GM18868 (cell line): ENCODE data around the gene IGFBP7.

Source experiments
- ATAC-seq: cut with Tn5 transposase; IDR thresholded peaks from one replicate; pipeline ENCODE4 v1.9.1; 2021; ENCODE audit warnings: mild to moderate bottlenecking, moderate library complexity; ENCODE audit not compliant: unreplicated experiment

The IGFBP7 gene

DNA sequence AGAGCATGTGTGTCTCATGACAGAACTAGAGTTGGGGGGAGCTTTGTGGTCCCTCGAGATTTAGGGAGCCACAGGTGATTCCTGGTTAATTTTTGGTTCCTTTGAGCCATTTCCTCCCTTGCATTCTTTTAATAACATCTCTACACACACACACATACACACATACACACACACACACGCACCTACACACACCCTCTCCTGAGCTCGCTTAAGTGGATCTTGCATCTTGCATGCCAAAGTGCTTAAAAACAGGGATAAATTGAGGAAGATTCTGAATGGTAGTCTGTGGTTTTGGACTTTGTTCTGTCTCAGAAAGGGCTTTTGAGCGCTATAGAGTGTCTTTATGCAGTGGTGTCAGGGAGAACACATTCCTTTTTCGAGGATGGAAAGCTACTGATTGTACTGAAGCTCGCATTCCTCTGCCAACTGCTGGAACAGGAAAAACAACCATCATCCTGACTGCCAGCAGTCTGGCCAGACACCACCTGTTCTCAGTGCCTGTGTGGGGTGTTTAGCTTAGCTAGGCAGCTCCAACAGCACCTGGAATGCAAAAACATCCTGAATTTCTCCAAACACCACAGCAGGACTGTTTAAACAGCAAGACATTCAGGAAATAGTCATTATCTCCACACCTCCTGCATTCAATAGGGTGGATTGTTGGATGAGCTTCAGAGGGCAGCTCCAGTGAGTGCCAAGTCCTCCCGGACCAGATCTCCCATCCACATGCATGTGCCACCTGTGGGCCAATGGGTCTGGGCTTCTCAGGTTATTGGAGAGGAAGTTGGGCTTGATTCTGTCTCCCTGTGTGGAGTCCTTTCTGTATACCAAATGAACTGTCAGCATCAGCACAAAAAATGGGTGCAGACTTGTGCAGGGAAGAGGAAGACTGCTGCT, 21.9 kb upstream of the IGFBP7 start:
- ATAC-seq, result no peak

- ATAC-seq, result no peak
Observed at GRCh38 chr4:57129477-57129876, 19.3 kb upstream of the IGFBP7 start.

GRCh38 chr4:57127361-57127760, 17.2 kb upstream of the IGFBP7 start:
- ATAC-seq, result no peak

GRCh38 chr4:57125996-57126395, 15.8 kb upstream of the IGFBP7 start:
- ATAC-seq, result no peak

DNA sequence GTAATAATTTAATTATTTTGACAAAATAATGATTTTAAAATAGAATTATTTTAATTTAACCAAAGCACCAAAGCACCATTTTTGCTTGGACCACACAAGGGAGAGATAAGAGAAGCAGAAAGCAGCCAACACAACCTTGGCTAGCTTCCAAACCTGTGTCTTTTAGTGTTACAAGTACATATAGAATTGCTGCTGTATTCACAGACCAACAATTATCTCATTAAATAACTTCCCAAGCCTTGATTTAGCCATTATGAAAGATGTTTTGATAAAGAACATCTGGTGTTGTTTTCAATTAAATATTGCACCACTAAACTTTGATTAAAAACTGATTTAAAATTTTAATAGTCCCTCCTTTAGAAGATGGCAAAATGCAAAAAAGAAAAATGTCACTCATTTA, 14.0 kb upstream of the IGFBP7 start:
- ATAC-seq, result no peak

- ATAC-seq, result no peak
Observed at GRCh38 chr4:57122959-57123358, 12.8 kb upstream of the IGFBP7 start.

DNA sequence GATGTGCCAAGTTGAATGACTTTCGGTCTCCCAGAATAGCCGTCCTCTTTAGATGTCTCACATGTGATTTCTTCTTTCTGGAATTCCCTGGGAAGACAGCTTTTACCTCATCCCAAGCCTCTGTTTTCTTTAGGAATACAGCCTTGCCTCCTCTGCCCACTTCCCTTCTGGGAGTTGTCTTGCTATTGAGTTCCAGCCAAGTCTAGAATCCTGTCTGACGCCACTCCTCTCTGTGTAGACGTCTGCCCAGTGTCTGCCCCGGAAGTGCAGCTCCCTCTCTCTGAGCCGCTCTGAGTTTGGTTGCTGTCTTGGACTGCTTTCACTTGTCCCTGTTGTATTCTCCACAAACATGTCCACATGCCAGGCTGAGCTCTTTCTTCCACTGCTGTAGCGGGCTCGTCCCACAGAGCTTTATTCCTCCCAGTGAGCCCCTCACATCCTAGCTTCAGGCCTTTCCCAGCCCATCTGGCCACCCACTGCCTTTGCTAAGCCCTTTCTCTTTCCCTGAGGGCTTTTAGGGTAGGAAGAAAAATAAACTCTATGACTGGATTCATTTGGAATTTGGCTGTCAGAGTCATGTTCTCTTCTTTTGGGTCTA, 9.0 kb upstream of the IGFBP7 start:
- ATAC-seq, result no peak

GRCh38 chr4:57117491-57117890, 7.3 kb upstream of the IGFBP7 start:
- no peak for ATAC-seq

- no peak for ATAC-seq
Observed at GRCh38 chr4:57116245-57116644, 6.1 kb upstream of the IGFBP7 start.

- ATAC-seq, result no peak
Observed at GRCh38 chr4:57114973-57115372, 4.8 kb upstream of the IGFBP7 start.

GRCh38 chr4:57113870-57114269, 3.7 kb upstream of the IGFBP7 start:
- ATAC-seq, result no peak

DNA sequence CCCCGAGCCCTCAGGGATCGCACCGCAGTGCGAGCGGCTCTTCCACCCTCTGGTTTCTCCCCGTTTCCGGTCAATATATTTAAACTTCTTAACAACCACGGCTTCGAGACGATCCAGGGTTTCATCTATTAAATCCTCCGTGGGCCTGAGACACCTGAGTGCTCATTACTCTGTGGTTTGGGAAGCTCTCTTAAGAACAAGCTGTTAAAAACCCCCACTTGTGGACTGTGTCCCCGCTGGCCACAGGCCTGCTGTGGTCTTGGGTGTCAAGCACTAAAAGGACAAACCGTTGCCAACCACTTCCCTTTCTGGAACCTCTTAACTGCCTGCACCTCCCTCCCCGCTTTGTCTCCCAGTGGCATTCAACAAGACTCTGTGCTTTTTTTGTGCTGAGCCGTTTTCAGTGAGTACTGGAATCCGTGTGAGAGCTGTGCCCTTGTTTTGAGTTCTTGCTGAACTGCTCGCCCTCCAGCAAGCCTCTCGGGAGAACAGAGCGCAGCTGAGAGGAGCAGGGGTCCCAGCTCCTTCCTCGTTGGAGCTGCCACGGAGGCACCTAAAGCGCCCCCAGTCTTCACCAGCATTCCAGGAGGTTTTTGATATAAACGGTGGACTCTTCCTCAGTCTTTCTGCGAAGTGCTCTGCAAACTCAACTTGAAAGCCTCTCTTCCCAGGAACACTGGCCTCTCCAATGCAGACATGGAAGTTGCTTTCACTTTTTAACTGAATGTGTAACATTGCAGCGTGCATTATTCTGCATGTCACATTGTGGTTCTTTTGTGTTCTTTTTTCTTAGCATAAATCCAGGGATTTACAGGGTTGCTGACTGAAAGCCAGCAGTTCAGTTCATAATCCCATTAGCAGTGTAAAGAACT, 691 bp upstream of the IGFBP7 start:
- peak; percentile 40 for ATAC-seq

- ATAC-seq, result no peak
Observed at GRCh38 chr4:57109411-57109846, 756 bp downstream of the IGFBP7 start.

DNA sequence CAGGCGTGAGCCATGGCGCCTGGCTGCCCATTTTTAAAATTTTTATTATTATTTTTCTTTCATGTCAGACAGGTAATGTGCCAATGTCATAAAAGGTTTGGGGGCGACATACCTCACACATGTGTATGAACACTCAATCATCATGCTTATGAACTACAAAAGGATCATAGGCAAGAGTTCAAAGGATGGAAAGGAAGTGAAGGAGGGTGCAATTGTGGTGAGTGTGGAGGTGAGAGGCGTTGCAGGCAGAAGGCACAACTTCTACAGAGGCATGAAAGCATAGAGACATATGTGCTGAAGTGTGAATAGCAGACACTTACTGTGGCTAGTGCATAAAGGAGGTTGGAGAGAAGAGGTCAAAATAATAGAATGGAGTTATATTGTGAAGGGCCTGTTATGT, 4.0 kb downstream of the IGFBP7 start:
- no peak for ATAC-seq

DNA sequence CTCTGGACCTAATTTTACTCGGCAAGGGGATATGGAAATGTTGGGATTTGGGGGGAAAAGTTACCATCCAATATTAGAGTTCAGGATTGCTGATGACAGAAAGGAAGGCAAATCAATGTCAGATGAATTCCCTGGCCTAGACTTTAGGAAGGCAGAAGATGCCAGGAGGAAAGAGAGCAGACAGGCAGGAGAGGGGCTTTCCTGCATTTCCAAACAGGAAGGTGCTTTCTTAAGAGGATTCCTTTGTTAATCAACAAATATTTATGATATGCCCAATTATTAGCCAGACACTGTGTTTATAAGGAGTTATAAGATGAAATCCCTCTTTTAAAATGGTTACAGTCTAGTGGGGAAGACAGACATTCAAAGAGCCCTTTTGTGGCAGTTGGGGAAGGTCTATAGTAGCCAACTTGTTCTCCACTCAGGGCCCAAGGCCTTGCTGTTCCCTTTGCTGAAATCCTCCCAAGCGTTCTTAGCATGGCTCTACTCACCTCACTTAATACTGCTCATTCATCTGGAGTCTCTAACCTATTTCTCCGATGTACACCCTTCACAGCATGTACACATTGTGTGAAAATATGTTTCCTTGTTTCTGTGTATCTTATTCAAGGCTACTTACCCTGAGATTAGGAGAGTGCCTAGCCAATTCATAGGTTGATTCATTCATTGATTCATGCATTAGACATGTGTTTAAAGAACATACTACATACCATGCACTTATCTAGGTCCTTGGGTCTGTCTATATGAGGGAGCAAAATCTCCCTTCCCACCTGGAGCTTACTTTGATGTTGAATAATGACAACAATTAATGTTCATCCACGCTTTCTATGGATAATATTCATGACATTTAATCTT, 5.3 kb downstream of the IGFBP7 start:
- no peak for ATAC-seq

GRCh38 chr4:57103051-57103450, 7.1 kb downstream of the IGFBP7 start:
- no peak for ATAC-seq

- no peak for ATAC-seq
Observed at GRCh38 chr4:57102050-57102624, 8.0 kb downstream of the IGFBP7 start.

GRCh38 chr4:57100979-57101651, 9.1 kb downstream of the IGFBP7 start:
- no peak for ATAC-seq

DNA sequence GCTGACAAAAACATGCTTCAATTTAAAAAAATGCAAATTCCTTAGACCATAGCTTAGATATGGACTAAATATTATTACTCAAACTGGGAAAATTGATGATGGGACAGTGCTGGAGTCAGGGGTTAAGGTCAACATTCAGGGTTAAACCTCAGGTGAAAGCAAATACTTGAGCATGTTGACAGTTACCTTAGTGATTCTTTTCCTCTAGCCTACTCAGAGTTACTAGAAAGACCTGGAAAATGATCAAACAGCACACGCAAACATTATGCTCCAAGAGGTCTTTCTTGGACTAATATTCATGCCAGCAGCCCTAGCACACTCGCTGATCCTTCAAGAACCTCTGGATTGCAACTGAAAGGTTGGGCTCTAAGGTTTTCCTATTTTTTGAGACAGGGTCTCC, 10.8 kb downstream of the IGFBP7 start:
- no peak for ATAC-seq

- ATAC-seq, result no peak
Observed at GRCh38 chr4:57098941-57099340, 11.2 kb downstream of the IGFBP7 start.
